H9 (cell line): ENCODE measurements around the gene HBS1L. TPM values are rescaled to one million over a fixed set of nuclear protein-coding genes. Genes with fewer than 3 reads are reported as not detected.

Source experiments
- DNase-seq: peaks from one replicate; pipeline ENCODE4 v3.0.0-alpha.2; 2017
- H2AFZ ChIP-seq: one replicate; pipeline ENCODE4 v1.6.1; 2013; ENCODE audit warnings: mild to moderate bottlenecking, low read length, control low read depth, moderate library complexity
- H2AK5ac ChIP-seq: 2 replicates; pipeline ENCODE4 v1.6.1; 2013; ENCODE audit warnings: low read length, control low read depth, mixed read lengths; ENCODE audit not compliant: insufficient read length
- H2BK120ac ChIP-seq: one replicate; pipeline ENCODE4 v1.6.1; 2013; ENCODE audit warnings: low read depth, mild to moderate bottlenecking, low read length, control low read depth, inconsistent platforms; ENCODE audit not compliant: poor library complexity, severe bottlenecking
- H2BK12ac ChIP-seq: 2 replicates; pipeline ENCODE4 v1.6.1; 2013; ENCODE audit warnings: low read length, control low read depth, mixed read lengths, low read depth; ENCODE audit not compliant: insufficient read length
- H2BK15ac ChIP-seq: 2 replicates; pipeline ENCODE4 v1.6.1; 2013; ENCODE audit warnings: low read depth, low read length, control low read depth
- H2BK20ac ChIP-seq: one replicate; pipeline ENCODE4 v1.6.1; 2013; ENCODE audit warnings: low read depth, mild to moderate bottlenecking, low read length, control low read depth, inconsistent platforms; ENCODE audit not compliant: poor library complexity, severe bottlenecking
- H2BK5ac ChIP-seq: 2 replicates; pipeline ENCODE4 v1.6.1; 2013; ENCODE audit warnings: low read length, control low read depth, mixed read lengths; ENCODE audit not compliant: insufficient read length
- H3K14ac ChIP-seq: 2 replicates; pipeline ENCODE4 v1.6.1; 2013; ENCODE audit warnings: low read length, control low read depth; ENCODE audit not compliant: insufficient read depth
- H3K18ac ChIP-seq: 2 replicates; pipeline ENCODE4 v1.6.1; 2013; ENCODE audit warnings: low read depth, mild to moderate bottlenecking, mixed read lengths, low read length, control low read depth; ENCODE audit not compliant: insufficient read length
- H3K23ac ChIP-seq: 2 replicates; pipeline ENCODE4 v1.6.1; 2013; ENCODE audit warnings: low read length, control low read depth, mixed read lengths, low read depth; ENCODE audit not compliant: insufficient read length
- H3K23me2 ChIP-seq: 2 replicates; pipeline ENCODE4 v1.6.1; 2013; ENCODE audit warnings: low read depth, mild to moderate bottlenecking, mixed read lengths, low read length, control low read depth; ENCODE audit not compliant: insufficient read length, poor library complexity, severe bottlenecking
- H3K27ac ChIP-seq: 2 replicates; pipeline ENCODE4 v1.5.1; 2013; ENCODE audit warnings: low read length, control low read depth, mixed read lengths, low read depth; ENCODE audit not compliant: insufficient read length
- H3K27me3 ChIP-seq: 2 replicates; pipeline ENCODE4 v1.6.1; 2013; ENCODE audit warnings: low read length, control low read depth, inconsistent platforms; ENCODE audit not compliant: insufficient read depth
- H3K4ac ChIP-seq: 2 replicates; pipeline ENCODE4 v1.6.1; 2013; ENCODE audit warnings: low read depth, mild to moderate bottlenecking, control low read depth, inconsistent platforms, low read length, moderate library complexity
- H3K4me1 ChIP-seq: 2 replicates; pipeline ENCODE4 v1.6.1; 2013; ENCODE audit warnings: low read length, control low read depth, inconsistent platforms; ENCODE audit not compliant: insufficient read depth
- H3K4me2 ChIP-seq: 2 replicates; pipeline ENCODE4 v1.6.1; 2013; ENCODE audit warnings: low read length, control low read depth, mixed read lengths; ENCODE audit not compliant: insufficient read length, insufficient read depth
- H3K56ac ChIP-seq: 2 replicates; pipeline ENCODE4 v1.6.1; 2013; ENCODE audit warnings: low read depth, mild to moderate bottlenecking, mixed read lengths, low read length, control low read depth; ENCODE audit not compliant: insufficient read length
- H3K79me1 ChIP-seq: 2 replicates; pipeline ENCODE4 v1.6.1; 2013; ENCODE audit warnings: low read depth, mild to moderate bottlenecking, moderate library complexity, low read length, control low read depth, inconsistent platforms; ENCODE audit not compliant: insufficient read depth, poor library complexity, severe bottlenecking
- H3K79me2 ChIP-seq: 2 replicates; pipeline ENCODE4 v1.6.1; 2013; ENCODE audit warnings: low read length, control low read depth, inconsistent platforms; ENCODE audit not compliant: insufficient read depth
- H3K9ac ChIP-seq: 2 replicates; pipeline ENCODE4 v1.6.1; 2013; ENCODE audit warnings: low read length, control low read depth, mixed read lengths; ENCODE audit not compliant: insufficient read length; ENCODE audit errors: extremely low read depth
- H3K9me3 ChIP-seq: one replicate; pipeline ENCODE4 v1.6.1; 2013; ENCODE audit warnings: low read depth, low read length, inconsistent platforms; ENCODE audit not compliant: control insufficient read depth
- H3T11ph ChIP-seq: one replicate; pipeline ENCODE4 v1.6.1; 2013; ENCODE audit warnings: mild to moderate bottlenecking, low read length, control low read depth, inconsistent platforms
- H4K20me1 ChIP-seq: one replicate; pipeline ENCODE4 v1.6.1; 2013; ENCODE audit not compliant: control insufficient read depth, insufficient read length, insufficient read depth
- H4K5ac ChIP-seq: 2 replicates; pipeline ENCODE4 v1.6.1; 2013; ENCODE audit warnings: low read depth, mild to moderate bottlenecking, mixed read lengths, low read length, control low read depth; ENCODE audit not compliant: insufficient read length
- H4K8ac ChIP-seq: replicated peaks from 2 replicates; pipeline ENCODE4 v1.6.1; 2013; ENCODE audit warnings: low read length, control low read depth, mixed read lengths, low read depth; ENCODE audit not compliant: insufficient read length
- H4K91ac ChIP-seq: 2 replicates; pipeline ENCODE4 v1.6.1; 2013; ENCODE audit warnings: low read depth, mild to moderate bottlenecking, moderate library complexity, mixed read lengths, low read length, control low read depth; ENCODE audit not compliant: insufficient read length
- H3K27ac Mint-ChIP-seq, 3 experiments: 2 replicates in 2 of 3; 3 replicates in 1 of 3; pipeline ENCODE4 v1.8.0; 2020 to 2021; ENCODE audit warnings: mixed read lengths in 3 of 3, mild to moderate bottlenecking in 1 of 3, moderate library complexity in 1 of 3
- H3K27me3 Mint-ChIP-seq: 2 replicates; pipeline ENCODE4 v1.8.0; 2021; ENCODE audit warnings: low read depth, mild to moderate bottlenecking, moderate library complexity, mixed read lengths
- H3K36me3 Mint-ChIP-seq, 3 experiments: 2 replicates in 2 of 3; 3 replicates in 1 of 3; pipeline ENCODE4 v1.8.0; 2020 to 2021; ENCODE audit warnings: low read depth in 3 of 3, mixed read lengths in 3 of 3; ENCODE audit not compliant: insufficient read depth in 1 of 3
- H3K4me1 Mint-ChIP-seq, 2 experiments: 2 replicates each; pipeline ENCODE4 v1.8.0; 2020; ENCODE audit warnings: mixed read lengths in 2 of 2
- H3K4me3 Mint-ChIP-seq, 2 experiments: 2 replicates in 1 of 2; 3 replicates in 1 of 2; pipeline ENCODE4 v1.8.0; 2020 to 2021; ENCODE audit warnings: mild to moderate bottlenecking in 2 of 2, mixed read lengths in 2 of 2, moderate library complexity in 1 of 2
- H3K9me3 Mint-ChIP-seq, 2 experiments: 2 replicates in 1 of 2; 3 replicates in 1 of 2; pipeline ENCODE4 v1.8.0; 2020; ENCODE audit warnings: mild to moderate bottlenecking in 2 of 2, mixed read lengths in 2 of 2, moderate library complexity in 1 of 2
- CTCF ChIP-seq: fragments of 200-600 bp; sonication (generic); conservative IDR thresholded peaks from 3 replicates; pipeline ENCODE4 v1.8.0; 2021; ENCODE audit warnings: antibody characterized with exemption, mild to moderate bottlenecking
- total RNA-seq: library from RNA; stranded (reverse); gene quantifications from 2 replicates; pipeline ENCODE4 v1.2.1, GENCODE V29; 2021

HBS1L gene
- total RNA-seq, 1 experiment from 2014 or later: 110 TPM

GRCh38 chr6:135012764-135013163, 41.9 kb downstream of the HBS1L start:
- peaks cover 0 to 6% of the 10 kb centered on the region in 2 experiments; a peak in 1 of 4 replicates for H3K4me1 Mint-ChIP-seq
- Histone ChIP-seq H3K9ac (no peak overlapping the region), H3T11ph (no peak overlapping the region), H3K4ac (no peak overlapping the region), H2BK12ac (no peak overlapping the region), H2BK20ac (no peak overlapping the region), H2BK120ac (no peak overlapping the region), H3K79me1 (no peaks in the 10 kb centered on the region), H3K27ac (no peak overlapping the region), H3K9me3 (no peaks in the 10 kb centered on the region), H2AFZ (no peak overlapping the region), H3K79me2 (no peaks in the 10 kb centered on the region), H4K8ac (no peak overlapping the region), H2BK5ac (no peak overlapping the region), H4K91ac (no peak overlapping the region), H2BK15ac (no peak overlapping the region), H4K5ac (no peak overlapping the region), H3K18ac (no peak overlapping the region), H3K23ac (no peak overlapping the region), H3K56ac (no peak overlapping the region), H3K4me2 (no peak overlapping the region), H2AK5ac (no peak overlapping the region), H3K23me2 (no peaks in the 10 kb centered on the region), H4K20me1 (no peaks in the 10 kb centered on the region), H3K14ac (no peak overlapping the region), H3K27me3 (no peaks in the 10 kb centered on the region), H3K4me1 (no peaks in the 10 kb centered on the region)
- H3K36me3 Mint-ChIP-seq: peaks cover 0 to 3% (median 0%) of the 10 kb centered on the region in 3 experiments; a peak in 2 of 7 replicates
- no peak overlapping the region for H3K4me3 Mint-ChIP-seq
- H3K9me3 Mint-ChIP-seq: no peaks in the 10 kb centered on the region
- no peak for DNase-seq
- no peak for TF ChIP-seq CTCF
- no peak overlapping the region for H3K27ac Mint-ChIP-seq
- no peaks in the 10 kb centered on the region for H3K27me3 Mint-ChIP-seq
